HG03097 (cell line): ENCODE measurements around the gene MBOAT7.
"Not testable (repeated sequence)": the region's sequence is repeated elsewhere in the genome, so short reads cannot be mapped to it uniquely, and the experiment has no call there.

Experiments used
- ATAC-seq: cut with Tn5 transposase; IDR thresholded peaks from one replicate; pipeline ENCODE4 v1.9.1; 2021; ENCODE audit not compliant: unreplicated experiment, low FRiP score

Gene MBOAT7

DNA sequence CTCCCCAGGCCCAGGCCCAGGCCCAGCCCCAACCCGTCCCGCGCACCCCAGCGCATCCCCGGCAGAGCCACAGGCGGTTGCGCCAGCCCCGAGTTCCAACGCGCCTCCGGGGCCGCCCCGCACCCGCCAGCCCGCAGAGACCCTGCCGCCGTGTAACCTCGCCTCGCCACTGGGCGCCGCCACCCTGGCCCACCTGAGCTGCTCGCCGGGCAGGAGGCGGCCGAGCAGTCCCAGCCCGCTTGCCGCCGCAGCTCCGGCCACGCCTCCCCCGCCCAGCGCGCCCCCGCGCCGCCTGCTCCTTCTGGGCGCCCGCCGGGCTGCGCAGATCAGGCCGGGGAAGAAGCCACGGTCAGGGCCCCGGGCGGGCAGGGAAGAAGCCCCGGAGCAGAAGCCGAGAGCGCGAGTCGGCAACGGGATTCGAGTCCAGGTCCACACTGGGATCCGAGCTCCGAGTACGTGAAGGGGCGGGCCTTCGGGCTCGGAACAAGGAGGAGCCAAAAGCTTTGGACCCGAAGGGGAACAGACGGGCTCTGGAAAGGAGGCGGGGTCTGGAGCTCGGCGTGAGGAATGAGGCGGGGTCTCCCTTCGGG, at the start of gene MBOAT7:
Gene MBOAT7 (minus strand): TSS at position 436 of the 590 bp plus-strand sequence. CDS start 1,072 bp downstream, outside the sequence.
- ATAC-seq = peak; percentile 10

- no peak for ATAC-seq
Measured at GRCh38 chr19:54233941-54234340, 44.6 kb upstream of the MBOAT7 start.

DNA sequence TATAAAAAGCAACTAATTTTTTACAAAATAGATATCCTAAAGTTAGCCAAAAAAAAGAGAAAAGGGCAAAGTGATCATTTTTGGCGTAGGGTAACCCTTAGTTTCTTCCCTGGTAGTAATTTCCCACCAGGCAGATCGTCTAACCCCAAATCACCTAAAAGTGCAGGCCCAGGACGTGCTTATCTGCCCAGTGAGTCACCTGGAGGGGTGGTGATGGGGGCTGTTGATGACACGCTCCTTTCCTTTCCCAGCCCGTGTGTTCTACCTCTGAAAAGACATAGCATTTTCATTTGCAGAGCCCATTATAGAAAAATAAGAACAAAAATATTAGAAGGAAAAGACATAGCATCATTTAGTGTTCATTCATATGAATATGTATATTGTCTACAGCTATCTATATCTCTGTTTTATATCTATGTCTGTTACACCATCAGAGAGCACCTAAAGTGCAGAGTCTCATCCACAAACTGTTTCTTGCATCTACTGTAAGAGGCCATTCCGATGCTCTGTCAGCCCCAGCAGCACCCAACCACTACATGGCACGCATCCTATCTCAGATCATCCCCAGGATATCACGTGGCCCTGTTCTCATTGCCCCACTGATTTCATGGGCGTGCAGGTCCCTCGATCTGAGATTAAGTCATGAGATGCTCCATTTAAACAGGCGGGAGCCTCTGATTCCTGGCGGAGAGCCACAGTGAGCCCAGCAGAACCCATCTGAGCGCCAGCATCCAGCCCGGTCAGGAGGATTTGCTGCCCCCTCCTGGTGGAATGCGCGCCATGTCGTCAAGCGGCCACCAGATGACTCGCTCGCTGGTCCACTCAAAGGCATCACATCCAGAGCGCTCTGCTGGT, 41.9 kb upstream of the MBOAT7 start:
- ATAC-seq = no peak

DNA sequence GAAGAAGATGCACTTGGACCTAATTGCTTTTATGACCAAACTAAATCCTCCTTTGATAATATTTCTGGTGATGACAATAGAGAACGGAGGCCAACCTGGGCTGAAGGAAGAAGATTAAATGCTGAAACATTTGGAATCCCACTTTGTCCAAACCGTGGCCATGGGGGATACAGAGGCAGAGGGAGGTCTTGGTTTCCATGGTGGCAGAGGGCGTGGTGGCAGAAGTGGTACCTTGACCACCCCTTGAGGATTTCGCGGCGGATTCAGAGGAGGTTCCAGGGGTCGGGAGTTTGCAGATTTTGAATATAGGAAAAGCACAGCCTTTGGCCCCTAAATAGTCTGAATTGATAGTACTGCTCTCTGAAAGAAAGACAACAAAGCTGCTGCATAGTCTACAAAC, 40.7 kb upstream of the MBOAT7 start:
- no peak for ATAC-seq

DNA sequence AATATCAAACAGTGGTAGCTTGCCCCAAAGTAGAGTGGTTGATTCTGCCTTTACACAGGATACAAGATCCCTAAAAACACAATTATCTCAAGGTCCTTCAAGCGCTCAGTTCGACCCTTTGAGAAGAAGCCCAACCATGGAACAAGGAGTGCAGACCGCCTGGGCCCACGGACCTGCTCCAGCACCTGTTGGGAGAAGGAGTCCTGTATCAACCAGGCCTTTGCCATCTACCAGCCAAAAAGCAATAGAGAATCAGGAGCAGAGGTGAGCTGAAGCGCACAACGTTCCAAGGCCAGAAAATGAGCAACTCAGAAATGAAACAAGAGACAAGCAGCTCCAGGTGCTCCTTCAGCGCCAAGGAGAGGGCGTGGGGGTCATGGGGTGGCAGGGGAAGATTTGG, 39.8 kb upstream of the MBOAT7 start:
- no peak for ATAC-seq

- not testable (repeated sequence) for ATAC-seq
Measured at GRCh38 chr19:54224619-54225018, 35.2 kb upstream of the MBOAT7 start.

- ATAC-seq = not testable (repeated sequence)
Measured at GRCh38 chr19:54223937-54224281, 34.5 kb upstream of the MBOAT7 start.

DNA sequence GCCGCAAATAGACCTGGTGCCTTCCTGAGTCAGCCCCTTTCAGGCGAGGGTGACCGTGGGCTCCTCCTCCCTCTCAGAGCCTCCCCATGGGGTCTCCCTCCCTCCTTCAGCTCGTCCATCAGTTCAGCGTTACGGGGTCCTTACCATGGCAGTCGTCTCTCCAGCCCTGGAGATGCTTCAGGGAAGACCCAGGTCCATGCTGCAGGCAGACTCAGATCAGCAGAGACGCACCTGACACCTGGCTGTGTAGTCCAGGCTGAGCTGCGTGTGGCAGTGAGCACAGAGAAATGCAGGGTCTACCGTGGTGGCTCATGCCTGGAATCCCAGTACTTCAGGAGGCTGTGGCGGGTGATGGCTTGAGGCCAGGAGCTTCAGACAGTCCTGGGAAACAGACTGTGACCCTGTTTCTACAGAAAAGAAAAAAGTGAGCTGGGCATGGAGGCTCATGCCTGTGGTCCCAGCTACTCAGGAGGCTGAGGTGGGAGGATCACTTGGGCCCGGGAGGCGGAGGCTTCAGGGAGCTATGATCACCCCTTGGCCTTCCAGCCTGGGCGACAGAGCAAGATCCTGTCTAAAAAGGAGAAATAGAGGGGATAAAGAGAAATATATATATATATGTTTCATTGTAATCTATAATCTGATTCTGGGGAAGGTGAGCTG, 34.0 kb upstream of the MBOAT7 start:
- not testable (repeated sequence) for ATAC-seq

DNA sequence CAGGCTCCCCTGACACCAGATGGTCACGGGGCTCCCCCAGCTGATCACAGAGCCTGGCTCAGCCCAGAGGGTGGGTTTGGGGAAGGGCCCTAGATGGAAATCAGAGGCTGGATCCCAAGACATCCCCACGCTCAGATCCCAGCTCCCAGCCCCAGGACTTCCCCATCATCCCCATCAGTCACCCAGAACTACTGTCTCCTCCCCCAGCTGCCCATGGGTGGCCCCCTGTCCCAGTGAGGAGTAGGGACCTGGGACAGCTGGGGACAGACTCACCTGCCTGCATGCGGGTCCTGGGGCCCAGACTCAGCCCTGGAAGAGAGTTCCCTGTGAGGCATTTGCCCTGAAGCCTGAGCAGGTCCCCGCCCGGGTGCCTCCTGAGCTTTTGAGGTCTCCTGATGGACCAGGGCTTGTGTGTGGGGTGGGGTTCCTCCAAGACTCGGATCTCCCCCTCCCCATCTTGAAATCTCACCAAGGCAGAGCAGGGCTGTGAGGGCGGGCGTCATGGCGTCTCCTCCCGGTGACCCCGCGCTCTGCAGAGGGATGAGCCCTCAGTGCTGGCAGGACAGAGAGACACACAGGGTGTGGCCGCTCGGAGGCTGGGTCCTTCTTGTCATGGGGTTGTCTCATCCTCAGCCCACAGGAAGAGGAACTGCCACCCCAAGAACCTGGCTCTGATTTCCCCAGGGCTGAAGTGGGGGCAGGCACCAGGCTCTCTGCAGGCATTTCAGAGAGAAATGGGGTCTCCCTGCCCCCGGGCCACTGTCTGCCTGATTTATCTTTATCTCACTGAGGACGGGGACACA, 33.3 kb upstream of the MBOAT7 start, which contains the start of gene LILRB3:
Gene LILRB3 (minus strand): TSS at position 534 of the 803 bp plus-strand sequence. CDS start 31 bp downstream, at position 503.
- not testable (repeated sequence) for ATAC-seq

- not testable (repeated sequence) for ATAC-seq
Measured at GRCh38 chr19:54221947-54222346, 32.6 kb upstream of the MBOAT7 start.

- not testable (repeated sequence) for ATAC-seq
Measured at GRCh38 chr19:54219702-54220101, 30.3 kb upstream of the MBOAT7 start.

DNA sequence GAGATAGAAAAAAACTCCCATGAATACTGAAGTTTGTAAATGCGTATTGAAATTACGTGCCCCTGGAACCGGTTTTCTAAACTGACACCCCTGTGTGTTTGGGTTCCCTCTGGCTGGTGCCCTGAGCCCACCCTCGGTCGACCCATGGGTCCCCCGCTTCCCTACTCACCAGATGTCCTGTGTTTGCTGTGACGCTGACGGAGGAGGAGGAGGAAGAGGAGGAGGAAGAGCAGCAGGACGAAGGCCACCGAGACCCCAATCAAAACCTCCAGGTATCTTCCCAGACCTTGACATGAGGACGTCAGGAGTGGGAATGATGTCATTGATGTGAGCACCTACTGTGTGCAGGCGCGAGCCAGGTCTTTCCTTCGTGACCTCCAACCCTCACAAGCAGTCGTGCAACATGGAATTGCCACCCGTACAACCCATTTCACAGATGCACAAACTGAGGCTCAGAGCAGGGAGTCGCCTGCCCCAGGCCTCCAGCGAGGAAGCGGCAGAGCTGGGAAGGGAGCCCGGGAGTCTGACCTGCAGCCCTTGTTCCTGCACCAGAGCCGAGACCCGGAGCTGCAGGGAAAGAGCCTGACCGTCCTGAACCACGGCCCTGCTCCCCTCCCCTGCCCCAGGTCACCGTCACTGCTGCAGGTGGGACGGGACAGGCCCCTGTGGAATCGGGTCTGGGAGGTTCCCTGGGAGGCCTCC, 29.7 kb upstream of the MBOAT7 start:
- no peak for ATAC-seq

- no peak for ATAC-seq
Measured at GRCh38 chr19:54218259-54218658, 28.9 kb upstream of the MBOAT7 start.

GRCh38 chr19:54217517-54218247, 28.3 kb upstream of the MBOAT7 start:
- ATAC-seq = not testable (repeated sequence)

DNA sequence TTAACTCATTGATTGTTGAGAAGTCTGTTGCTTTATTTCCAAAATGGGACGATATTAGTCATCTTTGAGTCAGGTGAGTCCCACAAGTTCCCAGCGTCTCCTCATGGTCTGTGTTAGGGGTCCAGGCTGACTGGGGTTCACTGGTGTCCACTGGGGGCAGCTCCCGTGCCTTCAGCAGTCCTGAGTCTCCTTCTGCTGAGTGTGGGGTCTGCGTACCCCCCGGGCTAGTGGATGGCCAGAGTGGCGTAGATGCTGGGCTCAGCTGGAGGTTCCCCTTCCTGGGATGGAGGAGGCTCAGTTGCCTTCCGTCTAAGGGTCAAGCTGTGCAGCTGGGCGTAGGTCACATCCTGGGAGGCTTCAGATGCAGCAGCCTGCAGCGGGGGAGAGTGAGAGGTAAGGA, 27.5 kb upstream of the MBOAT7 start:
- no peak for ATAC-seq

DNA sequence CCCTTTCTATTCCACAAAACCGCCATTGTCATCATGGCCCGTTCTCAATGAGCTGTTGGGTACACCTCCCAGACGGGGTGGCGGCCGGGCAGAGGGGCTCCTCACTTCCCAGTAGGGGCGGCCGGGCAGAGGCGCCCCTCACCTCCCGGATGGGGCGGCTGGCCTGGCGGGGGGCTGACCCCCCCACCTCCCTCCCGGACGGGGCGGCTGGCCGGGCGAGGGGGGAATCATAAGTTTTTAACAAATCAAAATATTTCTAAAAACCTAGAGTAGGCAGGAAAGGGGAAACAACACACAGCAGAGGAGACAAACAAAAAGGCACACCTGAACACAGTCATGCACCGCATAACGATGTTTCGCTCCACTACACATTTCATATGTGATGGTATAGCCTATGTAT, 25.4 kb upstream of the MBOAT7 start:
- ATAC-seq = not testable (repeated sequence)

GRCh38 chr19:54214217-54214616, 24.8 kb upstream of the MBOAT7 start:
- not testable (repeated sequence) for ATAC-seq

GRCh38 chr19:54211235-54211634, 21.9 kb upstream of the MBOAT7 start:
- ATAC-seq = no peak

GRCh38 chr19:54209811-54210494, 20.6 kb upstream of the MBOAT7 start:
- ATAC-seq = no peak
